GM18526 (cell line): ENCODE data around the gene BABAM2.

Experiments used
- POLR2A ChIP-seq: IDR thresholded peaks from 3 replicates; pipeline ENCODE4 v1.6.1; 2011; ENCODE audit not compliant: insufficient read length; ENCODE audit errors: extremely low read depth

Gene BABAM2

DNA sequence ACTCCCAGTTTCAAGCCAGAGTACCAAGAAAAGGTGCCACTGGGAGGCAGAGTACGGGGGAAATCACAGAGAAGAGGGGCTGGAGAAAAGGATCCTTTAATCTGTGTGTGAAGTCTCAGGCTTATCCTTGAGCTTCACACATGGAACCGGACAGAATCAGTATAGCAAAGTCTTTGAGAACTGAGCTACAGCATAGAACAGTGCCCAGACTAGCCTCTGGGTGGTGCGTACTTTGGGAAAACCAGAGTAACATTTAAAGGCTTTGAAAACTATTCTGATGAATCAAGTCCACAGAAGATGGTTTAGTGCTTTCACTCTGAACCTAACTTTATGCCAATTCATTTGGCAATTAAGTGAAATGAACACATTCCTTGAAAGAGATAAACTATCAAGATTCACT, 83.1 kb downstream of the BABAM2 start:
- TF ChIP-seq POLR2A, result no peak

DNA sequence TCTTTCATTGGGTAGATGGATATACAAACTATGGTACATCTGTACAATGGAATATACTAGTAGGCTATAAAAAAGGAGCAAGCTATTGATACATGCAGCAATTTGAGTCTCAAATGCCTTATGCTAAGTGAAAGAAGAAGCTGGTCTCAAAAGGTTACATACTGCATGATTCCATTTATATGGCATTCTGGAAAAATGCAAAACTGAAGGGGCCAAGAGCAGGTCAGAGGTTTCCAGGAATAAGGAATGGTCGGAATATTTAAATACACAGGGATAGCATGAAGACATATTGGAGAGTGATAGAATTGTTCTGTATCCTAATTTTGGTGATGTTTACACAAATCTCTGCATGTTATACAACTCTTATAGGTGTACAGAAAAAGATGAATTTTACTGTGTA, 85.8 kb downstream of the BABAM2 start:
- no peak for TF ChIP-seq POLR2A

GRCh38 chr2:27977731-27978312, 87.3 kb downstream of the BABAM2 start:
- TF ChIP-seq POLR2A, result no peak

DNA sequence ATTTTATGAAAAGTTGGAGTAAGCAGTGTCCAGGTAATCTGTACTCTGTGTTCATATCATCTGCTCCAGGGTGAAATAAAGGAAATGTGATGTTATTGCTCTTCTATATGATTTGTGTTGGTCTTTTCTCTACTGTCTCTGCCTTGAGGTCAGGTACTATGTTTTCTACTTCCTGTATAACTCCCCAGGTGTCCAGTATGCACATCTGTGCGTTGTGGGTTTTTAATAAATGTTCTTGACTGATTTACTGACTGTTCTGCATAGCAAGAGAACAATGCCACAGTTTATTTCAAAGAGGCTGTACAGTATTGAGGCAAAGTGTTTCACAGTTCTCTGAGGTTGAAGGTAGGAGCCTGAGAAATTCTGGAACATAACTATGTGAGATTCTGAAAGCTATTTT, 89.7 kb downstream of the BABAM2 start:
- no peak for TF ChIP-seq POLR2A

DNA sequence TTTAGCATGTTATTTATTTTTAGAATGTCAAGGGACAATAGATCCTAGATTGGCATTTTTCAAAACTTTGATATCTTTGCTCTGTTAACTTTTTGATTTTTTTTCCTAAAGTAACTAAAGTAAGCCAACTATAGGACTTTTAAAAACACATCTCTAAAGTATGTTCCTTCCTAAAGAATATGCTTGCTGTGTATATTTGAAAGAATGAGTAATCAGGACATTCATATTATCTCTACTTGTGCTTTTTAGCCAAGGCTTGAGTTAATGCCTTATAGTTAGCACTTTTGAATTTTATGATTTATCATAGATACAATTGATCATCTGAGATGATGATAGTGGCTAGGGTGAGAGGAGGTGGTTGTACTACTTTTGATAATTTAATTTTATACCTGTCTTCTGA, 93.6 kb downstream of the BABAM2 start:
- TF ChIP-seq POLR2A, result no peak

GRCh38 chr2:27988306-27988705, 97.8 kb downstream of the BABAM2 start:
- no peak for TF ChIP-seq POLR2A

- no peak for TF ChIP-seq POLR2A
Observed at GRCh38 chr2:27988718-27989117, 98.2 kb downstream of the BABAM2 start.

- TF ChIP-seq POLR2A, result no peak
Observed at GRCh38 chr2:27989149-27989548, 98.6 kb downstream of the BABAM2 start.

- no peak for TF ChIP-seq POLR2A
Observed at GRCh38 chr2:27990030-27990590, 99.6 kb downstream of the BABAM2 start.

DNA sequence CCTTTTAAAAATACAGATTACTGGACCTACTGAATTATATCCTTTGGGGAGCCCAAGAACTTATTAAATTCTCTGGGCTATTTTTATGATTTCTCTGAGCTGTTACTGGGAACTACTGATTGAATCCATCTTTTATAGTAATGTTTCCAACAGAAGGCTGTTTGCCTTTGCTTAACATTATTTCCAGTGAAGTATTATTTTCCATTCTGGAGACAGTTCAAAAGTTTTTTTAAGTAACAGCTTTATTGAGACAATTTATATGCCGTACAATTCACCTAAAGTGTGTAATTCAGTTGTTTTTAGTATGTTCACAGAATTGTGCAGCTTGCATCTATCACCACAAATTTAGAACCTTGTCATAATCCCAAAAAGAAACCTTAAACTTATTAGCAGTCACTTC, 100.6 kb downstream of the BABAM2 start:
- TF ChIP-seq POLR2A, result no peak

GRCh38 chr2:27992787-27993401, 102.4 kb downstream of the BABAM2 start:
- TF ChIP-seq POLR2A, result no peak

DNA sequence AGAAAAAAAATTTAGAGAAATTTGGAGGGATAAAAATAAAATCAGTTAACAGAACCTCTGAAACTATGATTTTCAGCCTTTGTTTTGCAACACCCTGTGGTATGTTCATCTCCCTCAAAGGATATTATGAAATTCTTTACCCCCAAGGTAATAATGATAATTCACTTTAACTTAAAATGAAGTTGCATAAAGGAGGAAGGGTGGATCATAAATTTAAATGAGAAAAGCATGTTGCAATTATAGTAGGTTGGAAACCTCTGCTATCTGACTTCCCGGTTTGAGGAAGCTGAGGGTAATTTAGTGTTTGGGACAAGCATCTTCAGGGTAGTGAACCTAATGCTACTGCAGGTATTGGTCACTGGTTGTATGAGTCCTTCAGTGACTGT, 102.9 kb downstream of the BABAM2 start:
- TF ChIP-seq POLR2A, result no peak

GRCh38 chr2:27993950-27994728, 103.6 kb downstream of the BABAM2 start:
- no peak for TF ChIP-seq POLR2A

GRCh38 chr2:27996156-27996922, 105.8 kb downstream of the BABAM2 start:
- TF ChIP-seq POLR2A, result no peak

DNA sequence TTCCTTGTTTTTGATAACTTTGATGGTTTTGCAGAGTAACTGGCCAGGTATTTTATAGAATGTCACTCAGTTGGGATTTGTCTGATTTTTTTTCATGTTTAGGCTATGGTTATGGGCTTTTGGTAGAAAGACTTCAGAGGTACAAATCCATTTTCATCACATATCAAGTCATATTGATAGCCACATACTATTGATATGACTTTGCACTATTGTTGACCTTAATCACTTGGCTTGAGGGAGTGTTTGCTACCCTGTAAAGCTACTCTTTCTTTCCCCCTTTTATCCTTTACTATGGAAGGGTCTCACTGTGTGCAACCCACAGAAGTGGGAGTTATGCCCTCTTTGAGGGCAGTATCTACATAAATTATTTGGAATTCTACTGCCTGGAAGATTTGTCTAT, 109.8 kb downstream of the BABAM2 start:
- TF ChIP-seq POLR2A, result no peak
